GM21423 (cell line): ENCODE results near the gene ARHGAP1.
"Not testable (repeated sequence)": the region's sequence is repeated elsewhere in the genome, so short reads cannot be mapped to it uniquely, and the experiment has no call there.

ENCODE experiments used
- ATAC-seq: cut with Tn5 transposase; IDR thresholded peaks from one replicate; pipeline ENCODE4 v1.9.1; 2021; ENCODE audit warnings: mild to moderate bottlenecking, moderate library complexity; ENCODE audit not compliant: unreplicated experiment

Gene ARHGAP1

GRCh38 chr11:46724088-46724487 is 23.7 kb upstream of the ARHGAP1 start:
- ATAC-seq, result no peak

GRCh38 chr11:46723359-46723680 is 22.9 kb upstream of the ARHGAP1 start:
- ATAC-seq, result no peak

GRCh38 chr11:46722566-46723358 is 22.3 kb upstream of the ARHGAP1 start:
- ATAC-seq, result no peak

- no peak for ATAC-seq
Measured at GRCh38 chr11:46721286-46721685, 20.9 kb upstream of the ARHGAP1 start.

- ATAC-seq, result no peak
Measured at GRCh38 chr11:46719543-46720218, 19.3 kb upstream of the ARHGAP1 start.

GRCh38 chr11:46719048-46719542 is 18.7 kb upstream of the ARHGAP1 start, which contains the start of gene F2:
Gene F2 (plus strand): TSS chr11:46719213. CDS start chr11:46719236, 23 bp downstream.
- ATAC-seq, result no peak

GRCh38 chr11:46718155-46719019 is 18.0 kb upstream of the ARHGAP1 start:
- no peak for ATAC-seq

- ATAC-seq, result not testable (repeated sequence)
Measured at GRCh38 chr11:46717825-46718154, 17.4 kb upstream of the ARHGAP1 start.

- no peak for ATAC-seq
Measured at GRCh38 chr11:46712874-46713576, 12.6 kb upstream of the ARHGAP1 start.

- ATAC-seq, result no peak
Measured at GRCh38 chr11:46711303-46711702, 10.9 kb upstream of the ARHGAP1 start.

GRCh38 chr11:46710821-46711269 is 10.4 kb upstream of the ARHGAP1 start:
- ATAC-seq, result no peak

- not testable (repeated sequence) for ATAC-seq
Measured at GRCh38 chr11:46709351-46709750, 8.9 kb upstream of the ARHGAP1 start.

GRCh38 chr11:46706886-46707285 is 6.5 kb upstream of the ARHGAP1 start:
- ATAC-seq, result no peak

GRCh38 chr11:46705070-46705688 is 4.8 kb upstream of the ARHGAP1 start:
- ATAC-seq, result no peak

- no peak for ATAC-seq
Measured at GRCh38 chr11:46701078-46701654, 747 bp upstream of the ARHGAP1 start.

GRCh38 chr11:46698597-46698996 is 1.8 kb downstream of the ARHGAP1 start:
- ATAC-seq, result no peak

- ATAC-seq, result no peak
Measured at GRCh38 chr11:46697723-46698122, 2.7 kb downstream of the ARHGAP1 start.

- ATAC-seq, result no peak
Measured at GRCh38 chr11:46697303-46697702, 3.1 kb downstream of the ARHGAP1 start.

GRCh38 chr11:46696212-46696558 is 4.2 kb downstream of the ARHGAP1 start:
- no peak for ATAC-seq
